Astrocyte of the hippocampus (primary cell): ENCODE results near the gene SEC14L6.
"Not testable (repeated sequence)": the region's sequence is repeated elsewhere in the genome, so short reads cannot be mapped to it uniquely, and the experiment has no call there.

Experiments
- DNase-seq: peaks from one replicate; pipeline ENCODE4 v3.0.0; 2011; ENCODE audit warnings: low read depth, low spot score

SEC14L6 gene

GRCh38 chr22:30567277-30567676, 20.7 kb upstream of the SEC14L6 start:
- DNase-seq: not testable (repeated sequence)

GRCh38 chr22:30566125-30566524, 19.6 kb upstream of the SEC14L6 start:
- DNase-seq: no peak

- DNase-seq: no peak
Observed at GRCh38 chr22:30565341-30565740, 18.8 kb upstream of the SEC14L6 start.

- DNase-seq: peak; percentile 17
Observed at GRCh38 chr22:30564761-30565119, 18.2 kb upstream of the SEC14L6 start.

GRCh38 chr22:30564045-30564760, 17.7 kb upstream of the SEC14L6 start:
- DNase-seq: no peak

- DNase-seq: no peak
Observed at GRCh38 chr22:30562366-30562765, 15.8 kb upstream of the SEC14L6 start.

GRCh38 chr22:30561402-30562189, 15.1 kb upstream of the SEC14L6 start:
- no peak for DNase-seq

- not testable (repeated sequence) for DNase-seq
Observed at GRCh38 chr22:30560643-30561202, 14.2 kb upstream of the SEC14L6 start.

GRCh38 chr22:30559889-30560288, 13.3 kb upstream of the SEC14L6 start:
- DNase-seq: no peak

GRCh38 chr22:30557243-30557642, 10.7 kb upstream of the SEC14L6 start:
- DNase-seq: no peak

- no peak for DNase-seq
Observed at GRCh38 chr22:30556388-30556787, 9.8 kb upstream of the SEC14L6 start.

- no peak for DNase-seq
Observed at GRCh38 chr22:30555282-30556210, 9.0 kb upstream of the SEC14L6 start.

GRCh38 chr22:30553971-30554370, 7.4 kb upstream of the SEC14L6 start:
- no peak for DNase-seq

- DNase-seq: no peak
Observed at GRCh38 chr22:30552719-30553118, 6.2 kb upstream of the SEC14L6 start.

- not testable (repeated sequence) for DNase-seq
Observed at GRCh38 chr22:30551813-30552212, 5.3 kb upstream of the SEC14L6 start.

- no peak for DNase-seq
Observed at GRCh38 chr22:30547188-30547587, 647 bp upstream of the SEC14L6 start.

- no peak for DNase-seq
Observed at GRCh38 chr22:30542811-30543188, 3.7 kb downstream of the SEC14L6 start.

- DNase-seq: peak; percentile 46
Observed at GRCh38 chr22:30541961-30542810, 4.4 kb downstream of the SEC14L6 start.

GRCh38 chr22:30541511-30541910, 5.0 kb downstream of the SEC14L6 start:
- DNase-seq: not testable (repeated sequence)

GRCh38 chr22:30539368-30539767, 7.2 kb downstream of the SEC14L6 start:
- DNase-seq: no peak

GRCh38 chr22:30538280-30538679, 8.3 kb downstream of the SEC14L6 start:
- DNase-seq: no peak
